Measurements from ENCODE around the gene DMD.

DNA sequence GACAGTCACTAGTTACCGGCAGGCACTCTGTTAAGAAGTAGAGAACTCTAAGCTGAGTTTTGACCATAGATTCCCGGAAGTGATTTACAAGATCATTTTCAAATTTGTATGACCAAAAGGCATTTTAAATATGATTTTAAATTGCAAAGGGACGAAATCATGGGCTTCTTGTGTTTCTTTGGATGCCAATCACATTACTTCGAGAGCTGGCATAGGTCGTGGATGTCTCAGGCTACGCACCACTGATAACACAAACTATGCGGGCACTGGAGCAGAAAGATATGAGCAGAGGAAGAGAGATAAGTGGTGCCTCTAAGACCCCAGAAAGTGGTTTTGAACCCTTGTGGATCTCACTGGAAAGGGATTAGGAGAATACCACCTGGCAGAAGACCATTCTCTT, 1845.3 kb downstream of the DMD start:
- TF ChIP-seq, protein P1, sequence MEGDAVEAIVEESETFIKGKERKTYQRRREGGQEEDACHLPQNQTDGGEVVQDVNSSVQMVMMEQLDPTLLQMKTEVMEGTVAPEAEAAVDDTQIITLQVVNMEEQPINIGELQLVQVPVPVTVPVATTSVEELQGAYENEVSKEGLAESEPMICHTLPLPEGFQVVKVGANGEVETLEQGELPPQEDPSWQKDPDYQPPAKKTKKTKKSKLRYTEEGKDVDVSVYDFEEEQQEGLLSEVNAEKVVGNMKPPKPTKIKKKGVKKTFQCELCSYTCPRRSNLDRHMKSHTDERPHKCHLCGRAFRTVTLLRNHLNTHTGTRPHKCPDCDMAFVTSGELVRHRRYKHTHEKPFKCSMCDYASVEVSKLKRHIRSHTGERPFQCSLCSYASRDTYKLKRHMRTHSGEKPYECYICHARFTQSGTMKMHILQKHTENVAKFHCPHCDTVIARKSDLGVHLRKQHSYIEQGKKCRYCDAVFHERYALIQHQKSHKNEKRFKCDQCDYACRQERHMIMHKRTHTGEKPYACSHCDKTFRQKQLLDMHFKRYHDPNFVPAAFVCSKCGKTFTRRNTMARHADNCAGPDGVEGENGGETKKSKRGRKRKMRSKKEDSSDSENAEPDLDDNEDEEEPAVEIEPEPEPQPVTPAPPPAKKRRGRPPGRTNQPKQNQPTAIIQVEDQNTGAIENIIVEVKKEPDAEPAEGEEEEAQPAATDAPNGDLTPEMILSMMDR (IDR thresholded peaks at IDR 0.05; ENCODE audit: low read depth, low read length), result no peak
- TF ChIP-seq POLR2A (IDR thresholded peaks at IDR 0.05; ENCODE audit: extremely low read depth, insufficient read length) (no peak), MYC (IDR thresholded peaks at IDR 0.05; ENCODE audit: low read depth, low read length) (no peak)
- TF ChIP-seq, protein P2, sequence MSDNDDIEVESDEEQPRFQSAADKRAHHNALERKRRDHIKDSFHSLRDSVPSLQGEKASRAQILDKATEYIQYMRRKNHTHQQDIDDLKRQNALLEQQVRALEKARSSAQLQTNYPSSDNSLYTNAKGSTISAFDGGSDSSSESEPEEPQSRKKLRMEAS (IDR thresholded peaks at IDR 0.05; ENCODE audit: low read depth, low read length), result no peak

Data from NB4 (cell line).